Measurements from ENCODE around the gene IFRD2. TPM values are rescaled to one million over a fixed set of nuclear protein-coding genes. Genes with fewer than 3 reads are reported as not detected.
A peak's percentile ranks its signal among the peaks of the same experiment; 100 is the strongest.

Gene IFRD2
- total and polyA plus RNA-seq, 3 donors from 2014 or later: 42.3 to 60.9 (median 55.3) TPM

DNA sequence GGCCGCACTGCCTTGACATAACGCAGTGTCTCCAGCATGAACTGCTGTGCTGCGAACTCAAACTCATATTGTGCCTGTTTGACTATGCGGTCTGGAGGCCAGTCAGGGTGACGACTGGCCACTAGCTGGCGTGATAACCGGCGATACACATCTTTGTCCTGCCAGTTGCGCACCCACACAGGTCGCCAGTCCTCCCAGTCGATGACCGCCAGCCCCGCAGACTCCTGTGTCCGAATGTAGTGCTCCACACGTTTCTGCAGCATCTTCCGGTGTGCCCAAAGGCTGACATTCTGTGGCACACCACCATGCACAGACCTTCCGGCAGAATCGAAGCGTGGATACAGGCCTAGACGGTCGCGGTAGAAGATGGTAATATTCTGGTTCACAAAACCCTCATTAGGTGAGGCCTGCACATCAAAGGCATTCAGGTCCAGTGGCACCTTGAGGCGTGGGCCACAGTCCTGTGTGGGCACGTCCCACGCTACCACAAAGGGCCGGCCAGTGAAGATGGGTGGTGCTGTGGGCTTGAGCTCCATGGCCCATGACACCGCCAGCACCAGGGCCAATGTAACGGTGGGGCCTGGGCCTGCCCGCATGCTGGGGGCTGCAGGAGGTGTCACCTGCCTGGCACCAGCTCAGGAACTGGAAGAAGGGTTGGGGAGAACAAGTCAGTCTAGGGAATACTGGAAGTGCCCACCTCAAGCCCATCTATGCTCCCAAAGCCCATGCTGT is 27.8 kb upstream of the IFRD2 start:
- intact Hi-C loops (cut with DNase I; ENCODE audit: low total_unique reads): loop anchor here (10.0 kb wide), 1 partner anchor 65 kb away; no protein-coding TSS in a partner anchor
- H3K36me3 ChIP-seq (ENCODE audit: low read depth, missing control alignments): no peaks in the 10 kb centered on the region
- H3K4me1 ChIP-seq: peaks cover 53% of the 10 kb centered on the region

DNA sequence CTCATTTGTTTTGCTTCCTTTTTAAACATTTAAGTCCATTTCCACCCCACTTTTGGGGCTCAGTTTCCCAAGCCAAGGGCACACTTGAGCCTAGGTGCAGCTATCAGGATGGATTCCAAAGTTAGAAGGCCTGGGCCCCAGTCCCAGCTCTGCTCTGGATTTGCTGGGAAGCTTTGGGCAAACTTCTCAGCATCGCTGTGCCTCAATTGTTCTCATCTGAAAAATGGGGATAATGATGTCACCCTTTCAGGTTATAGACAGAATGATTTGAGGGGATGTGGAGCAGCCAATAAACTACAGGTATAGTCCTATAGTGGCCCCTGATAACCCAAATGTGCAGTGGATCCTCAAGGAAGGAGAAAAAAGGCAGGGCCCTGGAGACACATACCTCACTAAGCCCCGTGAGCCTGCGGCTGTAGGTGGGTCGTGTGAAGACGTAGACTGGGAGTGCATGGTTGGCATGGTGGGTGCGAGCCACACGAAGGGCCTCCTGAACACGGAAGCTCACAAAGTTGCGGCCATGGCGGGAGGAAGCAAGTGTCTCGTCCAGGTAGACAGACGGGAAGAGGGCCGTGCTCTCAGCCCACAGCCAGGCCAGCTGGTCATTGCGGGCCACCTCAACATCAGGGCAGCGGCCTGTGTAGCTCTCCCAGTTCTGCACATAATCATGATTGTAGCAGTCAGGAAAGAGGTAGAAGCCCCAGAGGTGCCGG is 27.1 kb upstream of the IFRD2 start:
- H3K36me3 ChIP-seq (ENCODE audit: low read depth, missing control alignments): no peaks in the 10 kb centered on the region
- intact Hi-C loops (cut with DNase I; ENCODE audit: low total_unique reads): no loop called here
- no peaks in the 10 kb centered on the region for H3K27me3 ChIP-seq
- TF ChIP-seq POLR2A (IDR thresholded peaks at IDR 0.05) (no peak), CTCF (IDR thresholded peaks at IDR 0.05) (no peak)
- DNase-seq: no peak
- H3K4me1 ChIP-seq: peaks cover 52% of the 10 kb centered on the region
- H3K27ac ChIP-seq: no peak overlapping the region
- H3K9me3 ChIP-seq: no peaks in the 10 kb centered on the region
- no peak overlapping the region for H3K4me3 ChIP-seq
- WGBS, 2 donors: 83 to 90% methylated on average over 16 of the region's 16 CpGs

More for the DNA sequence above, 27.8 kb upstream of the IFRD2 start:
- Histone ChIP-seq H3K27ac (peak overlapping the region; percentile 93 to 96), H3K9me3 (no peaks in the 10 kb centered on the region), H3K4me3 (peak overlapping the region; percentile 76 to 82), H3K27me3 (no peaks in the 10 kb centered on the region)
- DNase-seq: no peak
- 46 to 76% methylated on average over 22 to 29 of the region's 29 CpGs for WGBS, 2 donors
- TF ChIP-seq POLR2A (IDR thresholded peaks at IDR 0.05) (no peak), CTCF (IDR thresholded peaks at IDR 0.05) (no peak)

- TF ChIP-seq POLR2A (IDR thresholded peaks at IDR 0.05): no peak
- TF ChIP-seq CTCF (IDR thresholded peaks at IDR 0.05): no peak
- H3K4me3 ChIP-seq: no peak overlapping the region
- DNase-seq: no peak
- peaks cover 45% of the 10 kb centered on the region for H3K4me1 ChIP-seq
- intact Hi-C loops (cut with DNase I; ENCODE audit: low total_unique reads): no loop called here
- no peaks in the 10 kb centered on the region for H3K36me3 ChIP-seq (ENCODE audit: low read depth, missing control alignments)
- no peak overlapping the region for H3K27ac ChIP-seq
- no peaks in the 10 kb centered on the region for H3K9me3 ChIP-seq
- no peaks in the 10 kb centered on the region for H3K27me3 ChIP-seq
- WGBS, 2 donors: 75 to 84% methylated on average over 6 to 10 of the region's 10 CpGs
Observed at GRCh38 chr3:50318615-50319014, 26.4 kb upstream of the IFRD2 start.

DNA sequence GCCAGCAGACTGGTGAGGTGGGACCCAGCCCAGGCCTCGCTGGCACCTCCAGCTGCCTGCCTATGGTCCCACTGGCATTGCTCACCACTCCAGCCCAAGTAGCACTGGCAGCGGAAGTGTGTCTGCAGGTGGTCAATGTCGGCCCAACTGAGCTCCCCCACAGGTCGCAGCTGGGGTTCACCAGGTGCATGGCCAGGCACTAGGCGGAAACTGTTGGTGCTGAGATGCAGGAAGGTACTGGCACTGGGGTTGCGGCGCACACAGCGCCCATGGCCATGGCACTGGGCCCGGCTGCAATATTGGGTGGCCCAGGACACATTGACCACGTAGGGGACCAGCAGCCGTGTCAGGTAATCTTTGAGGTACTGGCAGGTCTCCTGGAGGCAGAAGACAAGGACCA is 25.9 kb upstream of the IFRD2 start:
- intact Hi-C loops (cut with DNase I; ENCODE audit: low total_unique reads): no loop called here
- DNase-seq: no peak
- no peak overlapping the region for H3K27ac ChIP-seq
- no peak for TF ChIP-seq POLR2A (IDR thresholded peaks at IDR 0.05)
- H3K9me3 ChIP-seq: no peaks in the 10 kb centered on the region
- no peak overlapping the region for H3K4me3 ChIP-seq
- peaks cover 42% of the 10 kb centered on the region for H3K4me1 ChIP-seq
- 84 to 91% methylated on average over 3 to 11 of the region's 11 CpGs for WGBS, 2 donors
- no peaks in the 10 kb centered on the region for H3K36me3 ChIP-seq (ENCODE audit: low read depth, missing control alignments)
- H3K27me3 ChIP-seq: no peaks in the 10 kb centered on the region

- H3K27ac ChIP-seq: no peak overlapping the region
- DNase-seq: no peak
- no peaks in the 10 kb centered on the region for H3K9me3 ChIP-seq
- no peak overlapping the region for H3K4me3 ChIP-seq
- TF ChIP-seq CTCF (IDR thresholded peaks at IDR 0.05) (no peak), POLR2A (IDR thresholded peaks at IDR 0.05) (no peak)
- no peaks in the 10 kb centered on the region for H3K27me3 ChIP-seq
- intact Hi-C loops (cut with DNase I; ENCODE audit: low total_unique reads): no loop called here
- H3K36me3 ChIP-seq (ENCODE audit: low read depth, missing control alignments): no peaks in the 10 kb centered on the region
- H3K4me1 ChIP-seq: peaks cover 33% of the 10 kb centered on the region
- WGBS, 2 donors: 57 to 84% methylated on average over 3 to 6 of the region's 6 CpGs
Observed at GRCh38 chr3:50317300-50317699, 25.1 kb upstream of the IFRD2 start.

Data from testis (tissue), 3 donors.